Lung (tissue), 12 donors: ENCODE data around the gene GPR37L1. TPM values are rescaled to one million over a fixed set of nuclear protein-coding genes. Genes with fewer than 3 reads are reported as not detected.
A peak's percentile ranks its signal among the peaks of the same experiment; 100 is the strongest.

Source experiments
- ATAC-seq: fragments of 200-7000 bp; cut with Tn5 transposase; one replicate; pipeline ENCODE4 v1.9.1; 2020; ENCODE audit warnings: moderate number of reproducible peaks; ENCODE audit not compliant: insufficient read depth, low FRiP score
- DNase-seq, 3 donors: peaks; one replicate each; pipeline ENCODE4 v3.0.0-alpha.2; 2013 to 2017
- H3K27ac ChIP-seq, 2 donors: one replicate each; pipeline ENCODE4 v1.5.1; 2013; ENCODE audit warnings: mild to moderate bottlenecking in 2 of 2, moderate library complexity in 2 of 2, control low read depth in 1 of 2, inconsistent platforms in 1 of 2, low read depth in 1 of 2, low read length in 1 of 2
- H3K27me3 ChIP-seq, 3 donors: one replicate each; pipeline ENCODE4 v1.5.1; 2013; ENCODE audit warnings: low read length in 2 of 3; ENCODE audit not compliant: control insufficient read depth in 3 of 3, insufficient read depth in 3 of 3
- H3K36me3 ChIP-seq, 4 donors: one replicate each; pipeline ENCODE4 v1.5.1; 2013; ENCODE audit warnings: low read length in 4 of 4, mild to moderate bottlenecking in 1 of 4, moderate library complexity in 1 of 4; ENCODE audit not compliant: control insufficient read depth in 4 of 4, insufficient read depth in 4 of 4
- H3K4me1 ChIP-seq, 5 donors: one replicate each; pipeline ENCODE4 v1.5.1; 2013; ENCODE audit warnings: low read length in 5 of 5, mild to moderate bottlenecking in 2 of 5, moderate library complexity in 1 of 5; ENCODE audit not compliant: control insufficient read depth in 5 of 5, insufficient read depth in 5 of 5
- H3K4me3 ChIP-seq: one replicate; pipeline ENCODE4 v1.5.1; 2013; ENCODE audit warnings: mild to moderate bottlenecking, control low read depth, moderate library complexity
- H3K9ac ChIP-seq, 2 donors: one replicate each; pipeline ENCODE4 v1.5.1; 2013; ENCODE audit warnings: low read length in 2 of 2, control low read depth in 1 of 2; ENCODE audit not compliant: insufficient read depth in 1 of 2
- H3K9me3 ChIP-seq, 4 donors: one replicate each; pipeline ENCODE4 v1.5.1; 2013; ENCODE audit warnings: low read length in 3 of 4, mild to moderate bottlenecking in 1 of 4, moderate library complexity in 1 of 4; ENCODE audit not compliant: control insufficient read depth in 4 of 4, insufficient read depth in 3 of 4
- WGBS, 2 donors: extraction: QIAGEN DNeasy Blood & Tissue Kit; methylation state at CpG; one replicate each; pipeline ENCODE4 v1.1.7; 2013; 5-methylcytosine and 5-hydroxymethylcytosine counted together
- polyA plus RNA-seq, 2 donors: library from polyadenylated mRNA; stranded (reverse); fragments of 200-250 nt; gene quantifications; one replicate each; pipeline ENCODE4 v1.2.1, GENCODE V29; 2013
- total RNA-seq, 2 donors: library from RNA; depleted of rRNA in 1 of 2; stranded (reverse); fragments of >200 nt in 1 of 2; gene quantifications; one replicate each; pipeline ENCODE4 v1.2.1, GENCODE V29; 2014 to 2021
- TF ChIP-seq, protein P1 (sequence below): IDR thresholded peaks from 2 replicates; pipeline ENCODE4 v1.5.1; 2012; ENCODE audit warnings: mild to moderate bottlenecking; ENCODE audit errors: control extremely low read depth, extremely low read depth
- donor health status: control.
- donor health status: control.
- donor health status: Bipolar disorder and iron deficiency.
- donor health status: healthy.
- donor health status: DM: yes; HTN: yes; CAD: no.

GPR37L1 gene
- total and polyA plus RNA-seq, 4 donors, result 0.04 to 0.09 (median 0.05) TPM; not detected in 1

DNA sequence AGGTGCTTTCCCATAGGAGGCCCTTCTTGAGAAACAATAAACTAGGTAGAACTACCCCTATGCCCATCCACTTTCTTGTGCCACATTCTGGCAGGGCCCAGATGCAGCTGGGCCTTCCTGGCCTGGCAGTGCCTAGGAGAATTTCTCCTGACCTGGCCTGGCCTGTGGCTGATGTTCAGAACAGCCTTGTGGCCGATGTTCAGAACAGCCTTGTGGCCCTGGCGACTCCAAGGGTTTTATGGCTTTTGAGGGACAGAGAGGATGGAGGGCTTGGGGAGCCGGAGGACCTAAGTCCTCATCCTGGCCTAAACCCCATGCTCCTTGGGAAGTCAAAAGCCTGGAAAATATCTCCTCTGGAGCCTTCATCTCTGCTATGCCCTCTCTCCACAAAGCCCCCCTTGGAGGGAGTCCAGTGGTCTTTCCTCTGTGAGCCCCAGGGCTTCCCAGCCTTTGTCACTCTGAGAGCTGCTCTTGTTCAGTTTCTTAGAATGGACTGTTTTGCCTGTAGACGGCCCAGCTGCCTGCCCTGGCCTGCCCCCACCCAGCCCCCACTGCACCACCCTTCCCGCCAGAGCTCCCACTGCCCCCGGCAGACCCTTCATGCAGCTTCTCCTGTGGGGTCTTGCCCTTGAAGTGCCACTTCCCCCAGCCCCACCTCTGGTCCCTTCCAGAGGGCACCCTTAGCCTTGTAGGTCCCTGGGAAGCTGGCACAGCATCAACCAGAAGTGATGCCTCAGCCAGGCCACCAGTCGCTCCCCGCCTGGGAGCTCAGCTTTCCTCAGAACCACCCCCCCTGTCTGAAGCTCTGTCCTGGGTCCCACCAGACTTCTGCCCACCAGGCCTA lies 7.0 kb downstream of the GPR37L1 start:
- Histone ChIP-seq H3K27me3 (no peaks in the 10 kb centered on the region), H3K27ac (no peak overlapping the region), H3K4me3 (no peak overlapping the region), H3K4me1 (peaks cover 0 to 30% (median 14%) of the 10 kb centered on the region in 5 donors), H3K9me3 (no peaks in the 10 kb centered on the region), H3K9ac (no peak overlapping the region), H3K36me3 (peaks cover 2 to 16% (median 10%) of the 10 kb centered on the region in 4 donors)
- ATAC-seq (no peak), DNase-seq (no peak)
- 77 to 81% methylated on average over 8 of the region's 8 CpGs for WGBS, 2 donors
- TF ChIP-seq, protein P1, sequence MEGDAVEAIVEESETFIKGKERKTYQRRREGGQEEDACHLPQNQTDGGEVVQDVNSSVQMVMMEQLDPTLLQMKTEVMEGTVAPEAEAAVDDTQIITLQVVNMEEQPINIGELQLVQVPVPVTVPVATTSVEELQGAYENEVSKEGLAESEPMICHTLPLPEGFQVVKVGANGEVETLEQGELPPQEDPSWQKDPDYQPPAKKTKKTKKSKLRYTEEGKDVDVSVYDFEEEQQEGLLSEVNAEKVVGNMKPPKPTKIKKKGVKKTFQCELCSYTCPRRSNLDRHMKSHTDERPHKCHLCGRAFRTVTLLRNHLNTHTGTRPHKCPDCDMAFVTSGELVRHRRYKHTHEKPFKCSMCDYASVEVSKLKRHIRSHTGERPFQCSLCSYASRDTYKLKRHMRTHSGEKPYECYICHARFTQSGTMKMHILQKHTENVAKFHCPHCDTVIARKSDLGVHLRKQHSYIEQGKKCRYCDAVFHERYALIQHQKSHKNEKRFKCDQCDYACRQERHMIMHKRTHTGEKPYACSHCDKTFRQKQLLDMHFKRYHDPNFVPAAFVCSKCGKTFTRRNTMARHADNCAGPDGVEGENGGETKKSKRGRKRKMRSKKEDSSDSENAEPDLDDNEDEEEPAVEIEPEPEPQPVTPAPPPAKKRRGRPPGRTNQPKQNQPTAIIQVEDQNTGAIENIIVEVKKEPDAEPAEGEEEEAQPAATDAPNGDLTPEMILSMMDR, result no peak

DNA sequence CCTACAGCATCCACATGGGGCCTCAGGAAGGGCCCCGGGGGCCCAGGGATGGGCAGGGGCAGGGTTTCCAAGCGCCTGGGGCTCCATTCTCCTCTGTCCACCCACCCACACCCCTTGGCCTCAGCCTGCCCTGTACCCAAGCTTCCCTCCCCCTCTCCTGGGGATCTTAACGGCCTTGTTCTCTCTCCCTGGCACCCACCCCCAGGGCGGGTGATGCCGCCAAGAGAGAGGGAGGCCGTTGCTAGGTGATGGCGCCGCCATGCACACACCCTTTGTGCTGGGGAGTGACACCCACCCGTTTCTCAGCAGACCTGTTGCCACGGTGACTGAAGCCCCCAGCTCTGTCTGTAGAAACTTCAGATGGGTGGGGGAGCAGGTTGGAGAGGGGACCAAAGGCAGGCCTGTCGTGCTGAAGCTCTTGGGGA lies 7.6 kb downstream of the GPR37L1 start:
- no peak overlapping the region for H3K9ac ChIP-seq
- DNase-seq, result peak in 1 of 3 donors; percentile 24
- H3K36me3 ChIP-seq, result peaks cover 5 to 20% (median 11%) of the 10 kb centered on the region in 4 donors
- ATAC-seq, result no peak
- peak overlapping the region in 1 of 2 donors; percentile 40 for H3K27ac ChIP-seq
- H3K4me1 ChIP-seq, result peaks cover 0 to 34% (median 14%) of the 10 kb centered on the region in 5 donors
- H3K4me3 ChIP-seq, result no peak overlapping the region
- H3K27me3 ChIP-seq, result no peaks in the 10 kb centered on the region
- no peaks in the 10 kb centered on the region for H3K9me3 ChIP-seq
- TF ChIP-seq, protein P1, result no peak
- WGBS, 2 donors, result 49 to 56% methylated on average over 9 to 11 of the region's 11 CpGs

DNA sequence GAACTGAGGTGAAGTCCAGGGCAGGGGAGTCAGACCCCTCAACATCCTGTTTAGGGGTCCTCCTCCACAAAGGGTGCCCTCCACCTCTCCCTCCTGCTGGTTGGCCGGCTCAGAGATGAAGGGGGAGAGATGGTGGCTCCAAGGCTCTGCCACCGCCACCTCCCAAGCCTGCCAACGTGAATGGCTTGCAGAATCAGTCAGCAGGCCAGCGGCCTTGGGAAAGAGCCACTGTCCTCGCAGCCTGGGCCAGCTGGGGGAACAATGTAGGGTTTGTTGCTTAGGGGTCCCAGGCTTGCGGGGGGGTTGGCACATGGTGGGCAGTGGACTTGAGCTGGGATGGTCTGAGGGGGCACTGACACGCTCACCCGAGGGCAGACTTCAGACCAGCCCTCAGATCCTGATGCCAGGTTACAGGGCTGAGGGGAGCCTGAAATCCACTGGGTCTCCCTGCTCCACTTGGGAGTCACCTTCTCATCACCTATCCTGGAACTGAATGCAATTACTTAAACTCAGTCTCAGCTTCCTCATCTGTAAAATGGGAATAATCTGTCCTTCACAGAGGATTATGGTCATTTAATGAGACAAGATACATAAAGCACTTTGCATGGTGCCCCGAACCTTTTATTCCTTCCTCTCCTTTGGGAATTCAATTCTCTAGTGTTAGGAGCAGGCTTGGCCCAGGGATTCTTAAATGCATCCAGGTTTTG lies 8.3 kb downstream of the GPR37L1 start:
- no peak overlapping the region for H3K4me3 ChIP-seq
- DNase-seq (no peak), ATAC-seq (no peak)
- 66% methylated on average over 9 of the region's 9 CpGs for WGBS, 2 donors
- TF ChIP-seq, protein P1, result no peak
- peaks cover 5 to 26% (median 11%) of the 10 kb centered on the region in 4 donors for H3K36me3 ChIP-seq
- H3K27ac ChIP-seq, result peak overlapping the region in 1 of 2 donors; percentile 40
- no peaks in the 10 kb centered on the region for H3K9me3 ChIP-seq
- no peaks in the 10 kb centered on the region for H3K27me3 ChIP-seq
- H3K4me1 ChIP-seq, result peaks cover 0 to 34% (median 14%) of the 10 kb centered on the region in 5 donors
- no peak overlapping the region for H3K9ac ChIP-seq
